HepG2 (cell line): ENCODE data around the gene BNC1. TPM values are rescaled to one million over a fixed set of nuclear protein-coding genes. Genes with fewer than 3 reads are reported as not detected.

ENCODE experiments used
- ATAC-seq: fragments of 200-7000 bp; cut with Tn5 transposase; 3 replicates; pipeline ENCODE4 v1.9.1; 2020; ENCODE audit warnings: mild to moderate bottlenecking, moderate library complexity
- BruUV-seq: library from RNA; stranded (reverse); fragments of 400-500 nt; replicated peaks from 2 replicates; lab custom pipeline; 2021; lab: Mats Ljungman, UMichigan
- CTCF ChIA-PET: fragments of 300-600 bp; formaldehyde crosslinking; extraction: SDS; loops from one replicate; lab custom pipeline; 2021; ENCODE audit warnings: low total read pairs, inconsistent platforms, low intra/inter-chr PET ratio; lab: Yijun Ruan, JAX
- POLR2A ChIA-PET: fragments of 350-600 bp; sonication (Branson Sonifier 250); formaldehyde crosslinking; loops from one replicate; lab custom pipeline; 2020; ENCODE audit warnings: antibody characterized with exemption, inconsistent platforms; lab: Yijun Ruan, JAX
- DNase-seq: peaks from one replicate; pipeline ENCODE4 v3.0.0-alpha.2; 2015; ENCODE audit warnings: low spot score
- FAIRE-seq: peaks from 3 replicates; lab custom pipeline; 2011; peaks lifted over from hg19 to GRCh38; lab: Jason Lieb, UNC
- H2AFZ ChIP-seq: one replicate; pipeline ENCODE4 v1.6.1; 2011; ENCODE audit warnings: low read length, inconsistent platforms
- H3K27ac ChIP-seq: fragments of 300-600 bp; 3 replicates; pipeline ENCODE4 v1.8.0; 2011; ENCODE audit warnings: mixed run types, mild to moderate bottlenecking, mixed read lengths, low read length, inconsistent platforms; ENCODE audit not compliant: insufficient read depth; ENCODE audit errors: extremely low read length
- H3K27me3 ChIP-seq, 2 experiments: fragments of 200-600 bp in 1 of 2; 2 replicates in 1 of 2; 3 replicates in 1 of 2; pipeline versions ENCODE4 v1.6.0 to v1.8.0; 2011; ENCODE audit warnings: low read length in 2 of 2, mild to moderate bottlenecking in 2 of 2, moderate library complexity in 2 of 2, inconsistent platforms in 1 of 2; ENCODE audit not compliant: insufficient read depth in 2 of 2, control insufficient read depth in 1 of 2
- H3K36me3 ChIP-seq, 2 experiments: fragments of 200-600 bp in 1 of 2; replicated peaks in 1 of 2; 2 replicates in 1 of 2; 3 replicates in 1 of 2; pipeline versions ENCODE4 v1.5.1 to v1.8.0; 2011; ENCODE audit warnings: low read length in 2 of 2, inconsistent platforms in 1 of 2; ENCODE audit not compliant: insufficient read depth in 2 of 2, control insufficient read depth in 1 of 2
- H3K4me1 ChIP-seq: 2 replicates; pipeline ENCODE4 v1.5.1; 2012; ENCODE audit warnings: low read length, inconsistent platforms; ENCODE audit not compliant: insufficient read depth
- H3K4me2 ChIP-seq: 2 replicates; pipeline ENCODE4 v1.6.0; 2011; ENCODE audit warnings: low read depth, low read length, inconsistent platforms
- H3K4me3 ChIP-seq, 3 experiments: fragments of 200-600 bp in 1 of 3; sonication (generic), shearing (Covaris generic) in 1 of 3; replicated peaks in 1 of 3; 2 replicates each; pipeline ENCODE4 v1.5.1; 2011 to 2016; ENCODE audit warnings: low read length in 3 of 3, inconsistent platforms in 2 of 3, low read depth in 2 of 3, mild to moderate bottlenecking in 2 of 3, control low read depth in 1 of 3, mixed read lengths in 1 of 3; ENCODE audit not compliant: insufficient read depth in 1 of 3
- H3K79me2 ChIP-seq: one replicate; pipeline ENCODE4 v1.6.1; 2011; ENCODE audit warnings: low read length, inconsistent platforms; ENCODE audit not compliant: insufficient read depth
- H3K9ac ChIP-seq: 2 replicates; pipeline ENCODE4 v1.6.0; 2011; ENCODE audit warnings: mild to moderate bottlenecking, low read depth, low read length, inconsistent platforms; ENCODE audit not compliant: insufficient read depth
- H3K9me3 ChIP-seq: 2 replicates; pipeline ENCODE4 v1.5.1; 2012; ENCODE audit warnings: mild to moderate bottlenecking, low read length
- H4K20me1 ChIP-seq: 2 replicates; pipeline ENCODE4 v1.6.0; 2011; ENCODE audit warnings: inconsistent platforms, mild to moderate bottlenecking, low read length, moderate library complexity; ENCODE audit not compliant: insufficient read depth
- ATF5 ChIP-seq: sonication (generic); formaldehyde crosslinking; IDR thresholded peaks from 2 replicates; pipeline ENCODE4 v1.4.0; 2020; ENCODE audit warnings: mild to moderate bottlenecking, low read depth, missing genetic modification reagents
- BCL6 ChIP-seq: IDR thresholded peaks from 2 replicates; pipeline ENCODE4 v1.6.1; 2016; ENCODE audit warnings: missing genetic modification reagents, missing compliant biosample characterization
- ELF1 ChIP-seq: sonication (generic); formaldehyde crosslinking; IDR thresholded peaks from 2 replicates; pipeline ENCODE4 v1.4.0; 2020; ENCODE audit warnings: missing genetic modification reagents
- EP300 ChIP-seq, 3 experiments: sonication (generic) in 1 of 3; formaldehyde crosslinking in 1 of 3; IDR thresholded peaks; 2 replicates each; pipeline versions ENCODE4 v1.5.1 to v1.6.1; 2011 to 2020; ENCODE audit warnings: low read depth in 2 of 3, low read length in 2 of 3, borderline replicate concordance in 1 of 3, improper control_type of control experiment in 1 of 3, mild to moderate bottlenecking in 1 of 3, missing genetic modification reagents in 1 of 3, moderate library complexity in 1 of 3
- NFATC3 ChIP-seq: sonication (generic); formaldehyde crosslinking; IDR thresholded peaks from 2 replicates; pipeline ENCODE4 v1.5.1; 2020; ENCODE audit warnings: mild to moderate bottlenecking, missing genetic modification reagents
- RARG ChIP-seq: sonication (generic); formaldehyde crosslinking; IDR thresholded peaks from 2 replicates; pipeline ENCODE4 v1.4.0; 2020; ENCODE audit warnings: low read depth, mild to moderate bottlenecking, missing genetic modification reagents
- SAFB2 ChIP-seq: sonication (generic); formaldehyde crosslinking; IDR thresholded peaks from 2 replicates; pipeline ENCODE4 v1.5.1; 2020; ENCODE audit warnings: missing genetic modification reagents, low read depth, mild to moderate bottlenecking, borderline replicate concordance
- SOX5 ChIP-seq: IDR thresholded peaks from 2 replicates; pipeline ENCODE4 v1.6.1; 2016; ENCODE audit warnings: borderline replicate concordance
- TGIF2 ChIP-seq: IDR thresholded peaks from 2 replicates; pipeline ENCODE4 v1.6.1; 2016; ENCODE audit warnings: control low read depth, missing compliant biosample characterization
- ZNF235 ChIP-seq: sonication (generic); formaldehyde crosslinking; IDR thresholded peaks from 2 replicates; pipeline ENCODE4 v1.8.1; 2023; ENCODE audit warnings: mild to moderate bottlenecking, missing genetic modification reagents, borderline replicate concordance
- ZNF326 ChIP-seq: sonication (generic); formaldehyde crosslinking; IDR thresholded peaks from 2 replicates; pipeline ENCODE4 v1.4.0; 2020; ENCODE audit warnings: missing genetic modification reagents, borderline replicate concordance
- ZNF451 ChIP-seq: sonication (generic); formaldehyde crosslinking; IDR thresholded peaks from 2 replicates; pipeline ENCODE4 v1.5.0; 2020; ENCODE audit warnings: mild to moderate bottlenecking, missing genetic modification reagents
- ZNF484 ChIP-seq: sonication (generic); formaldehyde crosslinking; IDR thresholded peaks from 2 replicates; pipeline ENCODE4 v1.5.1; 2020; ENCODE audit warnings: mild to moderate bottlenecking, low read depth, missing genetic modification reagents, borderline replicate concordance
- ZNF780A ChIP-seq: sonication (generic); formaldehyde crosslinking; IDR thresholded peaks from 2 replicates; pipeline ENCODE4 v1.8.0; 2022; ENCODE audit warnings: mild to moderate bottlenecking, missing genetic modification reagents, moderate library complexity
- whole genome bisulfite sequencing: methylation state at CpG from one replicate; pipeline ENCODE4 v1.1.6; 2017; ENCODE audit warnings: low lambda C conversion rate; 5-methylcytosine and 5-hydroxymethylcytosine counted together
- in situ Hi-C: cut with HindIII; loops from 2 replicates; pipeline ENCODE4 v1.10.0; 2017; ENCODE audit warnings: low pct_unique_long_range_greater_than_20kb; ENCODE audit not compliant: extremely low pct_ligation_motif_present
- intact Hi-C: fragments of 100-400 bp; cut with micrococcal nuclease; formaldehyde crosslinking; loops from one replicate; pipeline ENCODE4 v1.10.0; 2022; ENCODE audit not compliant: unreplicated experiment
- polyA plus RNA-seq, 8 experiments: library from polyadenylated mRNA; depleted of rRNA in 3 of 8; stranded (reverse) in 7 of 8; unstranded in 1 of 8; fragments of >200 nt; fragmentation: Illumina TruSeq in 4 of 8; extraction: Trizol in 4 of 8; gene quantifications; 2 replicates each; pipeline versions ENCODE4 v1.2.1 to v1.2.3, GENCODE V29; 2011 to 2016; ENCODE audit warnings: low read depth in 4 of 8, missing spikeins in 1 of 8, mixed read lengths in 1 of 8; ENCODE audit not compliant: insufficient read depth in 1 of 8
- total RNA-seq, 5 experiments: library from RNA; depleted of rRNA; stranded (reverse); fragments of >200 nt; fragmentation: Illumina TruSeq; extraction: Trizol; gene quantifications; 2 replicates each; pipeline ENCODE4 v1.2.3, GENCODE V29; 2016; ENCODE audit warnings: low read depth in 1 of 5
- TF ChIP-seq, protein P1 (sequence below): sonication (generic); formaldehyde crosslinking; IDR thresholded peaks from 2 replicates; pipeline ENCODE4 v1.4.0; 2020; ENCODE audit warnings: missing genetic modification reagents
- TF ChIP-seq, protein P2 (sequence below): sonication (generic); formaldehyde crosslinking; IDR thresholded peaks from 2 replicates; pipeline ENCODE4 v1.4.0; 2020; ENCODE audit warnings: mild to moderate bottlenecking, missing genetic modification reagents

Gene BNC1
- total and polyA plus RNA-seq, 2 of the 13 experiments (the other 11 are each of a cell fraction or from before 2014, with no cell fraction given) = not detected

DNA sequence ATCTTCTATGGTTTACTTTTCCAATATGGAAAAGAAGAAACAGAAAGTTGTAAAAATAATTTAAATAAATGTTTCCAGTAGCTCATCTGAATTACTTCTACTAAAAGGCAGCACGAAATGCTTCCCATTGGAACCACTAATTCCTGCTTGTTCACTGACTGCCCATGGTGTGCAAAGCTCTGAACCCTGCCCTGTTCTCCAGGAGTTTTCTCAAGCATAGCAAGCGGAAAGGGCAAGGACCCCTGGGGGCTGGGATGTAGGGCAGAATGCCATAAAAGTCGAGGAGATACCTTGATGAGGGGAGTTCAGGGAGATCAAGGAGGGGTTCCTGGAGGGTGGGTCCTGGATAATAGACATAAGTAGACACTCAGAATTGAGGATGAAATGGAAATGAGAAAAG is 35.3 kb upstream of the BNC1 start (continued):
- TF ChIP-seq, protein P1, sequence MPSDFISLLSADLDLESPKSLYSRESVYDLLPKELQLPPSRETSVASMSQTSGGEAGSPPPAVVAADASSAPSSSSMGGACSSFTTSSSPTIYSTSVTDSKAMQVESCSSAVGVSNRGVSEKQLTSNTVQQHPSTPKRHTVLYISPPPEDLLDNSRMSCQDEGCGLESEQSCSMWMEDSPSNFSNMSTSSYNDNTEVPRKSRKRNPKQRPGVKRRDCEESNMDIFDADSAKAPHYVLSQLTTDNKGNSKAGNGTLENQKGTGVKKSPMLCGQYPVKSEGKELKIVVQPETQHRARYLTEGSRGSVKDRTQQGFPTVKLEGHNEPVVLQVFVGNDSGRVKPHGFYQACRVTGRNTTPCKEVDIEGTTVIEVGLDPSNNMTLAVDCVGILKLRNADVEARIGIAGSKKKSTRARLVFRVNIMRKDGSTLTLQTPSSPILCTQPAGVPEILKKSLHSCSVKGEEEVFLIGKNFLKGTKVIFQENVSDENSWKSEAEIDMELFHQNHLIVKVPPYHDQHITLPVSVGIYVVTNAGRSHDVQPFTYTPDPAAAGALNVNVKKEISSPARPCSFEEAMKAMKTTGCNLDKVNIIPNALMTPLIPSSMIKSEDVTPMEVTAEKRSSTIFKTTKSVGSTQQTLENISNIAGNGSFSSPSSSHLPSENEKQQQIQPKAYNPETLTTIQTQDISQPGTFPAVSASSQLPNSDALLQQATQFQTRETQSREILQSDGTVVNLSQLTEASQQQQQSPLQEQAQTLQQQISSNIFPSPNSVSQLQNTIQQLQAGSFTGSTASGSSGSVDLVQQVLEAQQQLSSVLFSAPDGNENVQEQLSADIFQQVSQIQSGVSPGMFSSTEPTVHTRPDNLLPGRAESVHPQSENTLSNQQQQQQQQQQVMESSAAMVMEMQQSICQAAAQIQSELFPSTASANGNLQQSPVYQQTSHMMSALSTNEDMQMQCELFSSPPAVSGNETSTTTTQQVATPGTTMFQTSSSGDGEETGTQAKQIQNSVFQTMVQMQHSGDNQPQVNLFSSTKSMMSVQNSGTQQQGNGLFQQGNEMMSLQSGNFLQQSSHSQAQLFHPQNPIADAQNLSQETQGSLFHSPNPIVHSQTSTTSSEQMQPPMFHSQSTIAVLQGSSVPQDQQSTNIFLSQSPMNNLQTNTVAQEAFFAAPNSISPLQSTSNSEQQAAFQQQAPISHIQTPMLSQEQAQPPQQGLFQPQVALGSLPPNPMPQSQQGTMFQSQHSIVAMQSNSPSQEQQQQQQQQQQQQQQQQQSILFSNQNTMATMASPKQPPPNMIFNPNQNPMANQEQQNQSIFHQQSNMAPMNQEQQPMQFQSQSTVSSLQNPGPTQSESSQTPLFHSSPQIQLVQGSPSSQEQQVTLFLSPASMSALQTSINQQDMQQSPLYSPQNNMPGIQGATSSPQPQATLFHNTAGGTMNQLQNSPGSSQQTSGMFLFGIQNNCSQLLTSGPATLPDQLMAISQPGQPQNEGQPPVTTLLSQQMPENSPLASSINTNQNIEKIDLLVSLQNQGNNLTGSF (CRISPR knock-in tag) = no peak
- TF ChIP-seq ZNF326 (no peak), ZNF484 (CRISPR knock-in tag) (no peak), ELF1 (CRISPR knock-in tag) (no peak)
- TF ChIP-seq, protein P2, sequence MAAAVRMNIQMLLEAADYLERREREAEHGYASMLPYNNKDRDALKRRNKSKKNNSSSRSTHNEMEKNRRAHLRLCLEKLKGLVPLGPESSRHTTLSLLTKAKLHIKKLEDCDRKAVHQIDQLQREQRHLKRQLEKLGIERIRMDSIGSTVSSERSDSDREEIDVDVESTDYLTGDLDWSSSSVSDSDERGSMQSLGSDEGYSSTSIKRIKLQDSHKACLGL (CRISPR knock-in tag) = no peak
- TF ChIP-seq, all 625 proteins: peak for 0

- POLR2A ChIA-PET = no interaction called here
- Histone ChIP-seq H3K79me2 (no peaks in the 10 kb centered on the region), H3K36me3 (no peaks in the 10 kb centered on the region), H4K20me1 (no peaks in the 10 kb centered on the region), H3K27ac (no peak overlapping the region), H3K4me1 (no peaks in the 10 kb centered on the region), H3K27me3 (no peaks in the 10 kb centered on the region; a peak in 1 of 5 replicates), H2AFZ (no peak overlapping the region), H3K9me3 (no peaks in the 10 kb centered on the region), H3K9ac (no peak overlapping the region), H3K4me2 (no peak overlapping the region), H3K4me3 (no peak overlapping the region)
- intact Hi-C loops (no loop called here), in situ Hi-C loops (no loop called here)
- 5% methylated on average over 3 of the region's 3 CpGs for WGBS
- FAIRE-seq (no peak), DNase-seq (no peak), ATAC-seq (no peak)
- no TSS peak for BruUV-seq
- CTCF ChIA-PET = no interaction called here
- TF ChIP-seq ATF5 (CRISPR knock-in tag) (no peak), SOX5 (CRISPR knock-in tag) (no peak), ZNF235 (CRISPR knock-in tag) (no peak), ZNF780A (CRISPR knock-in tag) (no peak), RARG (no peak), BCL6 (no peak), SAFB2 (CRISPR knock-in tag) (no peak), ZNF451 (no peak), TGIF2 (CRISPR knock-in tag) (no peak), NFATC3 (CRISPR knock-in tag) (no peak), EP300 (IDR thresholded peaks at IDR 0.05; ENCODE audit: low read depth in 2 of 2, low read length in 2 of 2) (no peak), EP300 (CRISPR knock-in tag; IDR thresholded peaks at IDR 0.05; ENCODE audit: borderline replicate concordance) (no peak)
Observed at GRCh38 chr15:83318861-83319415, 34.5 kb upstream of the BNC1 start.
